A673 (cell line): ENCODE results near the gene TSPYL1. TPM values are rescaled to one million over a fixed set of nuclear protein-coding genes. Genes with fewer than 3 reads are reported as not detected.

Source experiments
- BruUV-seq: library from RNA; stranded (reverse); fragments of 400-500 nt; replicated peaks from 2 replicates; lab custom pipeline; 2021; lab: Mats Ljungman, UMichigan
- CTCF ChIA-PET: fragments of 300-600 bp; sonication (Branson Sonifier 250); formaldehyde crosslinking; loops from one replicate; lab custom pipeline; 2022; ENCODE audit warnings: antibody characterized with exemption; lab: Charles Lee
- POLR2A ChIA-PET: fragments of 300-600 bp; sonication (Branson Sonifier 250); formaldehyde crosslinking; loops from one replicate; lab custom pipeline; 2022; ENCODE audit warnings: antibody characterized with exemption; ENCODE audit not compliant: low non-redundant PET; lab: Charles Lee
- DNase-seq: peaks from one replicate; pipeline ENCODE4 v3.0.0-alpha.2; 2015; ENCODE audit warnings: low spot score
- H3K27ac ChIP-seq: fragments of 200-600 bp; sonication (generic); 2 replicates; pipeline ENCODE4 v1.5.1; 2016; ENCODE audit warnings: mixed run types, low read depth, mild to moderate bottlenecking, mixed read lengths, antibody characterized with exemption, low read length; ENCODE audit not compliant: poor library complexity, severe bottlenecking
- H3K27me3 ChIP-seq: fragments of 200-600 bp; sonication (generic); replicated peaks from 2 replicates; pipeline ENCODE4 v1.6.1; 2017; ENCODE audit warnings: mixed run types, low read depth, mild to moderate bottlenecking, mixed read lengths, antibody characterized with exemption, low read length; ENCODE audit not compliant: insufficient read depth, poor library complexity
- H3K36me3 ChIP-seq: fragments of 200-600 bp; sonication (generic); 2 replicates; pipeline ENCODE4 v1.6.1; 2016; ENCODE audit warnings: mixed run types, mild to moderate bottlenecking, mixed read lengths, antibody characterized with exemption, low read length; ENCODE audit not compliant: insufficient read depth, poor library complexity, severe bottlenecking
- H3K4me1 ChIP-seq: fragments of 200-600 bp; sonication (generic); 2 replicates; pipeline ENCODE4 v1.6.1; 2017; ENCODE audit warnings: mixed run types, mild to moderate bottlenecking, mixed read lengths, antibody characterized with exemption, low read length; ENCODE audit not compliant: insufficient read depth, poor library complexity, severe bottlenecking
- H3K4me3 ChIP-seq: fragments of 200-600 bp; sonication (generic); 2 replicates; pipeline ENCODE4 v1.5.1; 2016; ENCODE audit warnings: low read depth, mixed run types, mild to moderate bottlenecking, mixed read lengths, low read length; ENCODE audit not compliant: poor library complexity, severe bottlenecking
- H3K9me3 ChIP-seq: fragments of 200-600 bp; sonication (generic); 2 replicates; pipeline ENCODE4 v1.6.1; 2016; ENCODE audit warnings: mixed run types, low read depth, mild to moderate bottlenecking, mixed read lengths, antibody characterized with exemption, low read length; ENCODE audit not compliant: poor library complexity, severe bottlenecking
- CTCF ChIP-seq: fragments of 300-800, 200-600 bp; sonication (generic); conservative IDR thresholded peaks from 2 replicates; pipeline ENCODE4 v1.5.1; 2017; ENCODE audit warnings: low read depth, mild to moderate bottlenecking, antibody characterized with exemption, low read length, moderate library complexity, mixed read lengths
- EZH2 ChIP-seq: fragments of 200-600 bp; sonication (generic); IDR thresholded peaks from 2 replicates; pipeline ENCODE4 v1.6.1; 2017; ENCODE audit warnings: borderline replicate concordance, low read depth, mild to moderate bottlenecking, mixed read lengths, antibody characterized with exemption, low read length; ENCODE audit not compliant: poor library complexity, severe bottlenecking
- intact Hi-C: fragments of 100-400 bp; cut with micrococcal nuclease; formaldehyde crosslinking; loops from one replicate; pipeline ENCODE4 v1.10.0; 2022; ENCODE audit not compliant: unreplicated experiment
- total RNA-seq: library from RNA; stranded (reverse); gene quantifications from 2 replicates; pipeline ENCODE4 v1.2.3, GENCODE V29; 2021

The TSPYL1 gene
- total RNA-seq, 1 experiment from 2014 or later = 41.1 TPM

GRCh38 chr6:116291701-116292396 is 12.1 kb upstream of the TSPYL1 start:
- no TSS peak for BruUV-seq
- Histone ChIP-seq H3K4me1 (no peaks in the 10 kb centered on the region), H3K27ac (no peak overlapping the region), H3K27me3 (no peaks in the 10 kb centered on the region), H3K9me3 (no peaks in the 10 kb centered on the region), H3K4me3 (no peak overlapping the region), H3K36me3 (no peaks in the 10 kb centered on the region)
- ChIA-PET CTCF (no interaction called here), POLR2A (no interaction called here)
- no peak for DNase-seq
- intact Hi-C loops = no loop called here
- TF ChIP-seq CTCF (no peak), EZH2 (no peak)

GRCh38 chr6:116290799-116291198 is 11.1 kb upstream of the TSPYL1 start:
- TF ChIP-seq CTCF = no peak
- no peaks in the 10 kb centered on the region for H3K9me3 ChIP-seq
- H3K4me1 ChIP-seq = no peaks in the 10 kb centered on the region
- no peaks in the 10 kb centered on the region for H3K36me3 ChIP-seq
- no peak overlapping the region for H3K4me3 ChIP-seq
- no peaks in the 10 kb centered on the region for H3K27me3 ChIP-seq
- POLR2A ChIA-PET = no interaction called here
- intact Hi-C loops = no loop called here
- no TSS peak for BruUV-seq
- CTCF ChIA-PET = no interaction called here
- no peak overlapping the region for H3K27ac ChIP-seq
- DNase-seq = no peak

- Histone ChIP-seq H3K4me3 (no peak overlapping the region), H3K27me3 (no peaks in the 10 kb centered on the region), H3K4me1 (no peaks in the 10 kb centered on the region), H3K27ac (no peak overlapping the region), H3K9me3 (no peaks in the 10 kb centered on the region), H3K36me3 (no peaks in the 10 kb centered on the region)
- intact Hi-C loops = loop anchor here (10.0 kb wide), 1 partner anchor 145 kb away; no protein-coding TSS in a partner anchor
- TF ChIP-seq CTCF (no peak), EZH2 (no peak)
- POLR2A ChIA-PET = no interaction called here
- DNase-seq = no peak
- no TSS peak for BruUV-seq
- CTCF ChIA-PET = no interaction called here
Observed at GRCh38 chr6:116289876-116290275, 10.1 kb upstream of the TSPYL1 start.
